OCI-LY1 (cell line): ENCODE measurements around the gene MBOAT2.

Experiments used
- H2AFZ ChIP-seq: fragments of 200-600 bp; sonication (generic), shearing (Covaris generic); 2 replicates; pipeline ENCODE4 v1.6.0; 2014; ENCODE audit warnings: antibody characterized with exemption, mild to moderate bottlenecking, low read length
- H3F3A ChIP-seq: fragments of 200-600 bp; sonication (generic), shearing (Covaris generic); 2 replicates; pipeline ENCODE4 v1.6.0; 2014; ENCODE audit warnings: mild to moderate bottlenecking, antibody characterized with exemption, low read length, moderate library complexity; ENCODE audit not compliant: insufficient read depth
- H3K27ac ChIP-seq: fragments of 200-600 bp; sonication (generic); 2 replicates; pipeline ENCODE4 v1.5.1; 2014; ENCODE audit warnings: low read length, mixed run types, mild to moderate bottlenecking, low read depth; ENCODE audit not compliant: poor library complexity, severe bottlenecking
- H3K27me3 ChIP-seq: fragments of 200-600 bp; sonication (generic); 2 replicates; pipeline ENCODE4 v1.6.0; 2014; ENCODE audit warnings: antibody characterized with exemption, mild to moderate bottlenecking, low read length, moderate library complexity; ENCODE audit not compliant: insufficient read depth
- H3K36me3 ChIP-seq: fragments of 200-600 bp; sonication (generic); 2 replicates; pipeline ENCODE4 v1.6.1; 2014; ENCODE audit warnings: mild to moderate bottlenecking, antibody characterized with exemption, low read length, moderate library complexity, mixed read lengths; ENCODE audit not compliant: insufficient read depth
- H3K4me1 ChIP-seq: fragments of 200-600 bp; sonication (generic); 2 replicates; pipeline ENCODE4 v1.5.1; 2014; ENCODE audit warnings: mild to moderate bottlenecking, low read length, moderate library complexity; ENCODE audit not compliant: insufficient read depth, severe bottlenecking
- H3K4me2 ChIP-seq: fragments of 200-600 bp; sonication (generic), shearing (Covaris generic); 2 replicates; pipeline ENCODE4 v1.6.1; 2014; ENCODE audit warnings: low read length
- H3K4me3 ChIP-seq: fragments of 200-600 bp; sonication (generic); 2 replicates; pipeline ENCODE4 v1.5.1; 2014; ENCODE audit warnings: low read length, low read depth, mild to moderate bottlenecking, mixed read lengths; ENCODE audit not compliant: poor library complexity, severe bottlenecking
- H3K79me2 ChIP-seq: fragments of 200-600 bp; shearing (Covaris generic); 2 replicates; pipeline ENCODE4 v1.6.1; 2016; ENCODE audit warnings: mixed run types, low read length, mixed read lengths; ENCODE audit not compliant: insufficient read depth
- H3K9ac ChIP-seq: fragments of 200-600 bp; sonication (generic), shearing (Covaris generic); 2 replicates; pipeline ENCODE4 v1.6.1; 2014; ENCODE audit warnings: mild to moderate bottlenecking, low read length, mixed read lengths
- H3K9me2 ChIP-seq: fragments of 200-600 bp; sonication (generic), shearing (Covaris generic); 2 replicates; pipeline ENCODE4 v1.6.1; 2014; ENCODE audit warnings: low read depth, mild to moderate bottlenecking, low read length, mixed read lengths
- H3K9me3 ChIP-seq: fragments of 200-600 bp; shearing (Covaris generic); 2 replicates; pipeline ENCODE4 v1.6.1; 2014; ENCODE audit warnings: low read length, mixed read lengths
- H4K20me1 ChIP-seq: fragments of 200-600 bp; sonication (generic), shearing (Covaris generic); 2 replicates; pipeline ENCODE4 v1.6.0; 2016; ENCODE audit warnings: mild to moderate bottlenecking, low read length; ENCODE audit not compliant: insufficient read depth
- EZH2 ChIP-seq: fragments of 200-600 bp; sonication (generic), shearing (Covaris generic); IDR thresholded peaks from 2 replicates; pipeline ENCODE4 v1.8.0; 2017; ENCODE audit warnings: borderline replicate concordance, mixed run types, mild to moderate bottlenecking, antibody characterized with exemption, low read length, moderate library complexity, mixed read lengths
- TF ChIP-seq, protein P1 (sequence below): fragments of 200-600 bp; sonication (generic), shearing (Covaris generic); IDR thresholded peaks from 2 replicates; pipeline ENCODE4 v1.5.1; 2017; ENCODE audit warnings: mild to moderate bottlenecking, antibody characterized with exemption, low read length, moderate library complexity, mixed read lengths

MBOAT2 gene

DNA sequence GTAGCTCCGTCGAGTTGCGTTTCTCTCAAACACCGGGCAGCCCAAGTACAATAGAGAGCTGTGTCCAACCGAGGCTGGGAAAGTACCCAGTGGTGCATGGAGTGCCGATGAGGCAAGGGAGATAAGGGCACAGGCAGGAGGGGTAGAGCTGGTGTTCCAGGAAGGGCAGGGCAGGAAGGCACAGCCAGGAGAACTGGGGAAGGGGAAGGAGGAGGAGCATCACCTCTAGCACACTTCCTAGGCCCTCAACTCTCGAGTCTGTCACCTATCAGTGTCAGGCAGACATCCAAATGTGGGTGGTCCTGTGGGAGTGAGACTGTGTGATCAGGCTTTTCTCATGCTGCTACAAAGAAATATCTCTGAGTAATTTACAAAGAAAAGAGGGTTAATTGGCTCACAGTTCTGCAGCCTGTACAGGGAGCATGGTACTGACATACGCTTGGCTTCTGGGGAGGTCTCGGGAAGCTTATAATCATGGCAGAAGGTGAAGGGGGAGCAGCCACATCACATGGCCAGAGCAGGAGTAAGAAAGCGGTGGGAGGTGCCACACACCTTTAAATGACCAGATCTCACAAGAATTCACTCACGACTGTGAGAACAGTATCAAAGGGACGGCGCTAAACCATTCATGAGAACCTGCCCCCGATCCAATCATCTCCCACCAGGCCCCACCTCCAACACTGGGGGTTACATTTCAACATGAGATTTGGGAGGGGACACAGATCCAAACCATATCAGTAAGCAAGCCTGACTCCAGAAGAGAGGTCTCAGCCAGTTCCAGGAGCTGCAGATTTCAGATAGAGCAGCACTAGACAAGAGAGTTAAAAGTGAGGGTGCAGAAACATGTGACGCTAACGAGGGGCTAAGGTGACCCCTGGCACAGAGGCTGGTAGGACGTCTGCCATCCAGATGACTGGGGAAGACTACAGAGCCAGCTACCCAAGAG lies 75.7 kb downstream of the MBOAT2 start:
- Histone ChIP-seq H3K4me3 (no peak overlapping the region), H3K27ac (no peak overlapping the region), H3K27me3 (0 out of 2 replicates have a peak, but pooled peaks cover 4% of the 10 kb centered on the region), H3K4me2 (no peak overlapping the region), H3K4me1 (no peaks in the 10 kb centered on the region), H3K36me3 (no peaks in the 10 kb centered on the region), H2AFZ (no peak overlapping the region), H3K9ac (no peak overlapping the region), H4K20me1 (no peaks in the 10 kb centered on the region), H3K9me3 (no peaks in the 10 kb centered on the region), H3K9me2 (no peaks in the 10 kb centered on the region), H3K79me2 (no peaks in the 10 kb centered on the region), H3F3A (no peaks in the 10 kb centered on the region)
- TF ChIP-seq, protein P1, sequence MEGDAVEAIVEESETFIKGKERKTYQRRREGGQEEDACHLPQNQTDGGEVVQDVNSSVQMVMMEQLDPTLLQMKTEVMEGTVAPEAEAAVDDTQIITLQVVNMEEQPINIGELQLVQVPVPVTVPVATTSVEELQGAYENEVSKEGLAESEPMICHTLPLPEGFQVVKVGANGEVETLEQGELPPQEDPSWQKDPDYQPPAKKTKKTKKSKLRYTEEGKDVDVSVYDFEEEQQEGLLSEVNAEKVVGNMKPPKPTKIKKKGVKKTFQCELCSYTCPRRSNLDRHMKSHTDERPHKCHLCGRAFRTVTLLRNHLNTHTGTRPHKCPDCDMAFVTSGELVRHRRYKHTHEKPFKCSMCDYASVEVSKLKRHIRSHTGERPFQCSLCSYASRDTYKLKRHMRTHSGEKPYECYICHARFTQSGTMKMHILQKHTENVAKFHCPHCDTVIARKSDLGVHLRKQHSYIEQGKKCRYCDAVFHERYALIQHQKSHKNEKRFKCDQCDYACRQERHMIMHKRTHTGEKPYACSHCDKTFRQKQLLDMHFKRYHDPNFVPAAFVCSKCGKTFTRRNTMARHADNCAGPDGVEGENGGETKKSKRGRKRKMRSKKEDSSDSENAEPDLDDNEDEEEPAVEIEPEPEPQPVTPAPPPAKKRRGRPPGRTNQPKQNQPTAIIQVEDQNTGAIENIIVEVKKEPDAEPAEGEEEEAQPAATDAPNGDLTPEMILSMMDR, result no peak
- no peak for TF ChIP-seq EZH2

DNA sequence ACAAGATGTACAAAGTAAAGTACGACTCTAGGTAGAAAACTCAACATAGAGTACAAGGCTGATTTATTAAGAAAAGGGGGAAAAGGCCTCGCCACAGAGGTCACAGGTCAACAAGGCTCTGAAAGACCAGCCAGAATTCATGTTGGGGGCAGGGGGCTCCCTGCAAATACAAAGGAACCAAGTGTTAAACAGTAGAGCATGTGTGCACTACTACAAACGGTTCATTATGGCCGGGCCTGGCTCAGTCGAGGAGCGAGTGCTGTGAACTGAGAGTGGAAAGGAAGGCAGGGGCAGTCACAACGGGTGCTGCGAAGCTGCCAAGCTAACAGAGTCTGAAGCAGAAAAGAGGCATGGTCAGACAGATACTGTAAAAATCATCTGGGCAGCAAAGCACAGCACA lies 77.1 kb downstream of the MBOAT2 start:
- no peak overlapping the region for H3K27ac ChIP-seq
- no peak overlapping the region for H3K4me2 ChIP-seq
- no peaks in the 10 kb centered on the region for H3K9me3 ChIP-seq
- no peak overlapping the region for H2AFZ ChIP-seq
- H3K4me1 ChIP-seq, result no peaks in the 10 kb centered on the region
- 0 out of 2 replicates have a peak, but pooled peaks cover 4% of the 10 kb centered on the region for H3K27me3 ChIP-seq
- no peak overlapping the region for H3K9ac ChIP-seq
- H3K36me3 ChIP-seq, result no peaks in the 10 kb centered on the region
- TF ChIP-seq, protein P1, result no peak
- TF ChIP-seq EZH2, result no peak
- H3F3A ChIP-seq, result no peaks in the 10 kb centered on the region
- no peaks in the 10 kb centered on the region for H4K20me1 ChIP-seq
- H3K9me2 ChIP-seq, result no peaks in the 10 kb centered on the region
- H3K79me2 ChIP-seq, result no peaks in the 10 kb centered on the region
- H3K4me3 ChIP-seq, result no peak overlapping the region

DNA sequence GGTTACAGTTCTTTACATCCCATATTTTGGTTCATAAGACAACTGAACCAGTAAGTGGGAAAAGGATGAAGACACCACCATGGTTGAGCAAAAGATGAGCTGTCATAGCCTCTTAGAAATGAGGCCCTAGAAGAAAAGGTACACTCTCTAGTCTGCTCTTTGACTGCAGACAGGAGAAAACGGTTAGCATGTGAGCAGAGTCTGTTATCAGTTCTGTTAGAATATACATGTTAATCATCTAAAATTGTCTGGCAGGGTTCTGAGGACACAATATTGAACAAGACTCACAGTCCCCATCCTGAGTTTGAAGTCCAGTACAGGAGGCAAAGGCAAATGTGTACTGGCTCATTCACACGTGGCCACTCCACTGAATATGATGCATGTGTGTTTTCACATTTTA lies 78.1 kb downstream of the MBOAT2 start:
- TF ChIP-seq, protein P1, result no peak
- TF ChIP-seq EZH2, result no peak
- Histone ChIP-seq H3K4me1 (no peaks in the 10 kb centered on the region), H3K9me3 (no peaks in the 10 kb centered on the region)

More for the DNA sequence above, 78.1 kb downstream of the MBOAT2 start:
- no peaks in the 10 kb centered on the region for H3F3A ChIP-seq
- no peak overlapping the region for H3K27ac ChIP-seq
- H3K79me2 ChIP-seq, result no peaks in the 10 kb centered on the region
- no peak overlapping the region for H3K4me3 ChIP-seq
- H4K20me1 ChIP-seq, result no peaks in the 10 kb centered on the region
- no peaks in the 10 kb centered on the region for H3K36me3 ChIP-seq
- H3K4me2 ChIP-seq, result no peak overlapping the region
- no peak overlapping the region for H3K9ac ChIP-seq
- H3K9me2 ChIP-seq, result no peaks in the 10 kb centered on the region
- 0 out of 2 replicates have a peak, but pooled peaks cover 4% of the 10 kb centered on the region for H3K27me3 ChIP-seq
- H2AFZ ChIP-seq, result no peak overlapping the region
